ENCODE results near the gene DPAGT1.

- no peak for TF ChIP-seq FOXM1 (IDR thresholded peaks at IDR 0.05; ENCODE audit: borderline replicate concordance)
- TF ChIP-seq L3MBTL2 (conservative IDR thresholded peaks at IDR 0.05), result no peak
- TF ChIP-seq ELF4 (IDR thresholded peaks at IDR 0.05), result no peak
- no peak for TF ChIP-seq FOXK2 (IDR thresholded peaks at IDR 0.05)
- TF ChIP-seq TARDBP (IDR thresholded peaks at IDR 0.05), result no peak
- no peak for TF ChIP-seq FOXA1 (IDR thresholded peaks at IDR 0.05)
- no peak for TF ChIP-seq SP1 (IDR thresholded peaks at IDR 0.05)
- no peak for TF ChIP-seq BHLHE40 (IDR thresholded peaks at IDR 0.05; ENCODE audit: borderline replicate concordance)
These were observed 53.0 kb downstream of the DPAGT1 start for GRCh38 chr11:119048644-119049043.
